H7 (cell line): ENCODE data around the gene BORCS8. TPM values are rescaled to one million over a fixed set of nuclear protein-coding genes. Genes with fewer than 3 reads are reported as not detected.
A peak's percentile ranks its signal among the peaks of the same experiment; 100 is the strongest.

ENCODE experiments used
- DNase-seq: peaks from one replicate; pipeline ENCODE4 v3.0.0; 2012
- H3K27me3 ChIP-seq: 2 replicates; pipeline ENCODE4 v1.6.0; 2011; ENCODE audit warnings: mild to moderate bottlenecking, low read length; ENCODE audit not compliant: control insufficient read depth, insufficient read depth
- H3K36me3 ChIP-seq: replicated peaks from 2 replicates; pipeline ENCODE4 v1.5.1; 2011; ENCODE audit warnings: low read length; ENCODE audit not compliant: control insufficient read depth, insufficient read depth
- H3K4me3 ChIP-seq: 2 replicates; pipeline ENCODE4 v1.5.1; 2011; ENCODE audit warnings: low read depth, mild to moderate bottlenecking, control low read depth, low read length, moderate library complexity; ENCODE audit not compliant: insufficient read depth
- total RNA-seq: library from RNA; depleted of rRNA; stranded (reverse); fragments of >200 nt; shearing (Covaris generic); gene quantifications from 2 replicates; pipeline ENCODE4 v1.2.3, GENCODE V29; 2014; rRNA removed

Gene BORCS8
- total RNA-seq: 12.5 and 18.9 TPM in 2 replicates

GRCh38 chr19:19192078-19192882, at the start of gene BORCS8, which contains the start of gene RFXANK:
BORCS8 (minus strand) TSS chr19:19192152; CDS start chr19:19192117, 35 bp downstream.
RFXANK (plus strand) TSS chr19:19192258; CDS start chr19:19193947, 1,689 bp downstream.
- DNase-seq: peak; percentile 99
- Histone ChIP-seq H3K4me3 (peak within 1 kb of the TSS; percentile 83), H3K27me3 (no peaks in the 10 kb centered on the region), H3K36me3 (peaks cover 3% of the 10 kb centered on the region)

DNA sequence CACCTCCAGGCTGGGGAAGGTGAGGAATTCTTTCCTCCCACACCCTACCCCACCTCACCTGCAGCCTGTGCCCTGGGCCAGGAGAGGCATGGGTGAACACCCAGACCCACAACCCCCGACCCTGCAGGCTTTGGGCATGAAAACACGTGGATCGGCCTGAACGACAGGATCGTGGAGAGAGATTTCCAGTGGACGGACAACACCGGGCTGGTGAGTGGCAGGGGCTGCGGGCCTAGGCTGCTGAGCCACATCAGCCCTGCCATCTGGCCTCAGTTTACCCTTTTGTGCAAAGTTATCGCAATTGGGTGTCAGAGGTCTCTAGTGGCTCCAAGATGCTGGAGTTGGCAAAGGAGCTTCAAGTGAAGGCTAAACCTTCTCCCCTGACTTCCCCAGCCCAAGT, 48.5 kb upstream of the BORCS8 start:
- Histone ChIP-seq H3K4me3 (no peak overlapping the region), H3K27me3 (peaks cover 1% of the 10 kb centered on the region; the same call in 1 of the 2 replicates), H3K36me3 (no peaks in the 10 kb centered on the region)
- DNase-seq: no peak

- peaks cover 1% of the 10 kb centered on the region; the same call in 1 of the 2 replicates for H3K27me3 ChIP-seq
- no peak for DNase-seq
Measured at GRCh38 chr19:19239675-19240074, 47.7 kb upstream of the BORCS8 start.

DNA sequence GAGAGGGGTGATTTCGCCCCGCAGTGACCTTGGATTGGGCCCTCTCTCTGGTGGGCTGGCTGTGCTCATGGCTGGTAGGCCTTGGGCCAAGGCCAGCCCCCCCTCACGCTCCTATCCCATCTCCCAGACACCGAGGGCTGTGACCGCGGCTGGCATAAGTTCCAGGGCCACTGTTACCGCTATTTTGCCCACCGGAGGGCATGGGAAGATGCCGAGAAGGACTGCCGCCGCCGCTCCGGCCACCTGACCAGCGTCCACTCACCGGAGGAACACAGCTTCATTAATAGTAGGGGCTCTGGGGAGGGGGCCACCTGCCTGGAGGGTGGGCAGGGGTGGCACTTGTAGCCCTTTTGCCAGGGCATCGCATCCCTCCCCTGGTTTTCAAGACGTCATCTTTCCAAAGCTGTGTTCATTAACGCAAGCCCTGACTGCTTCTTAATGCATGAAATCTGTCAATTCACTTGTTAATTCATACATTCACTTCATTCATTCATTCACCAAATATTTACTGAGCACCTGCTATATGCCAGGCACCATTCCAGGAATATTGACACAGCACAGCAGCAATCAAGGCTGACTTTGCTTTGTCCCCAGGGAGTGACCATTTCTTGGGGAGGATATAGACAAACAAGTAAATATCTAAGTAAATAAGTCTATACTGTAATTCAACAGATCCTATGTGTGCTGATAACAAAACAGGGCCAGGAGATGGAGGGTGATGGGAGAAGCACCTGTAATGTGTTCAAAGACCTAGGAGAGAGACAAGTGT, 46.4 kb upstream of the BORCS8 start:
- Histone ChIP-seq H3K4me3 (no peak overlapping the region), H3K36me3 (no peaks in the 10 kb centered on the region), H3K27me3 (peaks cover 1% of the 10 kb centered on the region; the same call in 1 of the 2 replicates)
- peak; percentile 53 for DNase-seq

More at GRCh38 chr19:19239675-19240074, 47.7 kb upstream of the BORCS8 start:
- no peak overlapping the region for H3K4me3 ChIP-seq
- no peaks in the 10 kb centered on the region for H3K36me3 ChIP-seq

DNA sequence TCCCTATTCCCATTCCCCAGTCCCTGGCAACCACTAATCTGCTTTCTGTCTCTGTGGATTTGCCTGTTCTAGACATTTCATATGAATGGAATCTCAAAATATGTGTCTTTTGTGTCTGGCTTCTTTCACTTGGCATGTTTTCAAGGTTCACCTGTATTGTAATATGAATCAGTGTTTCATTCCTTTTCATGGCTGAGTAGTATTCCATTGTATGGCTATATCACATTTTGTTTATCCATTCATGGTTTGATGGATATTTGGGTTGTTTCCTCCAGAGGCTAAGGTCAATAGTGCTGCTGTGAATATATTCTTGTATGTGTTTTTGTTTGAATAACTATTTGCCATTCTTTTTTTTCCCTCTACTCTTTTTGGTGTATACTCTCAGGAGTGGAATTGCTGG, 44.2 kb upstream of the BORCS8 start:
- H3K4me3 ChIP-seq: no peak overlapping the region
- no peaks in the 10 kb centered on the region for H3K36me3 ChIP-seq
- H3K27me3 ChIP-seq: peaks cover 1% of the 10 kb centered on the region; the same call in 1 of the 2 replicates
- DNase-seq: no peak

GRCh38 chr19:19234220-19234816, 42.4 kb upstream of the BORCS8 start:
- peaks cover 1% of the 10 kb centered on the region; the same call in 1 of the 2 replicates for H3K27me3 ChIP-seq
- H3K36me3 ChIP-seq: no peaks in the 10 kb centered on the region
- H3K4me3 ChIP-seq: no peak overlapping the region
- DNase-seq: no peak

- no peaks in the 10 kb centered on the region for H3K36me3 ChIP-seq
- H3K27me3 ChIP-seq: peaks cover 8% of the 10 kb centered on the region; the same call in 1 of the 2 replicates
- peak; percentile 47 for DNase-seq
- H3K4me3 ChIP-seq: no peak overlapping the region
Measured at GRCh38 chr19:19232261-19232721, 40.3 kb upstream of the BORCS8 start.

- peaks cover 11% of the 10 kb centered on the region for H3K27me3 ChIP-seq
- H3K4me3 ChIP-seq: no peak overlapping the region
- no peaks in the 10 kb centered on the region for H3K36me3 ChIP-seq
- DNase-seq: no peak
Measured at GRCh38 chr19:19230999-19231398, 39.0 kb upstream of the BORCS8 start.

- Histone ChIP-seq H3K27me3 (peaks cover 22% of the 10 kb centered on the region), H3K36me3 (no peaks in the 10 kb centered on the region), H3K4me3 (no peak overlapping the region)
- no peak for DNase-seq
Measured at GRCh38 chr19:19229701-19230100, 37.7 kb upstream of the BORCS8 start.

- no peak for DNase-seq
- H3K4me3 ChIP-seq: no peak overlapping the region
- H3K27me3 ChIP-seq: peaks cover 36% of the 10 kb centered on the region
- H3K36me3 ChIP-seq: no peaks in the 10 kb centered on the region
Measured at GRCh38 chr19:19227217-19227616, 35.3 kb upstream of the BORCS8 start.

DNA sequence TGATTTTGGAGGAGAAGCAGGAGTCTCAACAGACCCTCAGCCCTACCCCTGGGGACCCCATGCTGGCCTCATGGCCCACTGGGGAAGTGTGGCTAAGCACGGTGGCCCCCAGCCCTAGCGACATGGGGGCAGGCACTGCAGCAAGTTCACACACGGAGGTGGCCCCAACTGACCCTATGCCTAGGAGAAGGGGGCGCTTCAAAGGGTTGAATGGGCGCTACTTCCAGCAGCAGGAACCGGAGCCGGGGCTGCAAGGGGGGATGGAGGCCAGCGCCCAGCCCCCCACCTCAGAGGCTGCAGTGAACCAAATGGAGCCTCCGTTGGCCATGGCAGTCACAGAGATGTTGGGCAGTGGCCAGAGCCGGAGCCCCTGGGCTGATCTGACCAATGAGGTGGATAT, 34.7 kb upstream of the BORCS8 start:
- no peaks in the 10 kb centered on the region for H3K36me3 ChIP-seq
- DNase-seq: peak; percentile 65
- H3K27me3 ChIP-seq: peaks cover 36% of the 10 kb centered on the region
- H3K4me3 ChIP-seq: no peak overlapping the region

DNA sequence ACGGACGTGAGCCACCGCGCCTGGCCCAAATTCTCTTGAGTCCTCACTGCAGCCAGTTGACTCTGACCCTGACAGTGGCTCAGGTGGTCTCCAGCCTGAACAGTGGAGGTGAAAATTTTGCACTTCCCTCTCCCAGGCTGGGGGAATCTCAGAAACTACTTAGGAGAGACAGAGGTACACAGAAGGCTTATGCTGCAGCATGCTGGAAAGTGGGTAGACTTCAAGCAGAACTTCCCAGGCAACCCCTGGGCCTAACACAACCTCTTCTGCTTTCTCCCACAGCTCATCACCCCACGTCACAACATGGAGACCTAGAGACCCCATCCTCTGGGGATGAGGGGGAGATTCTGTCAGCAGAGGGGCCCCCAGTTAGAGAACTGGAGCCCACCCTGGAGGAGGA, 34.3 kb upstream of the BORCS8 start:
- no peak for DNase-seq
- Histone ChIP-seq H3K4me3 (no peak overlapping the region), H3K36me3 (no peaks in the 10 kb centered on the region), H3K27me3 (peaks cover 36% of the 10 kb centered on the region)

GRCh38 chr19:19224852-19225494, 33.0 kb upstream of the BORCS8 start:
- H3K4me3 ChIP-seq: peak overlapping the region; percentile 43
- peak; percentile 98 for DNase-seq
- no peaks in the 10 kb centered on the region for H3K36me3 ChIP-seq
- H3K27me3 ChIP-seq: peaks cover 36% of the 10 kb centered on the region
